Measurements from ENCODE around the gene AMH. TPM values are rescaled to one million over a fixed set of nuclear protein-coding genes. Genes with fewer than 3 reads are reported as not detected.
A peak's percentile ranks its signal among the peaks of the same experiment; 100 is the strongest.

Gene AMH
- total RNA-seq, 1 donor, result under 0.01 TPM

GRCh38 chr19:2228157-2229030, 20.7 kb upstream of the AMH start:
- DNase-seq (ENCODE audit: insufficient read length, low spot score, missing footprints), result peak; percentile 90
- no peaks in the 10 kb centered on the region for H3K9me3 ChIP-seq (ENCODE audit: low read depth, low read length)
- no peak overlapping the region for H2AFZ ChIP-seq (ENCODE audit: low read length)
- no peak overlapping the region for H3K4me3 ChIP-seq (ENCODE audit: insufficient read depth, low read length)
- H3K27me3 ChIP-seq (ENCODE audit: insufficient read depth, low read length), result no peaks in the 10 kb centered on the region
- no peaks in the 10 kb centered on the region for H3K4me1 ChIP-seq (ENCODE audit: insufficient read depth, low read length)
- no peak overlapping the region for H3K27ac ChIP-seq (ENCODE audit: low read depth, low read length)
- no peak overlapping the region for H3K4me2 ChIP-seq (ENCODE audit: insufficient read depth, low read length)
- peaks cover 12% of the 10 kb centered on the region for H4K20me1 ChIP-seq (ENCODE audit: insufficient read depth, low read length)
- peaks cover 53% of the 10 kb centered on the region for H3K79me2 ChIP-seq (ENCODE audit: insufficient read depth, low read length)
- no peak for TF ChIP-seq CTCF (IDR thresholded peaks at IDR 0.05; ENCODE audit: extremely low read depth, low read depth, low read length)
- H3K36me3 ChIP-seq (ENCODE audit: insufficient read depth, low read length), result peaks cover 60% of the 10 kb centered on the region

DNA sequence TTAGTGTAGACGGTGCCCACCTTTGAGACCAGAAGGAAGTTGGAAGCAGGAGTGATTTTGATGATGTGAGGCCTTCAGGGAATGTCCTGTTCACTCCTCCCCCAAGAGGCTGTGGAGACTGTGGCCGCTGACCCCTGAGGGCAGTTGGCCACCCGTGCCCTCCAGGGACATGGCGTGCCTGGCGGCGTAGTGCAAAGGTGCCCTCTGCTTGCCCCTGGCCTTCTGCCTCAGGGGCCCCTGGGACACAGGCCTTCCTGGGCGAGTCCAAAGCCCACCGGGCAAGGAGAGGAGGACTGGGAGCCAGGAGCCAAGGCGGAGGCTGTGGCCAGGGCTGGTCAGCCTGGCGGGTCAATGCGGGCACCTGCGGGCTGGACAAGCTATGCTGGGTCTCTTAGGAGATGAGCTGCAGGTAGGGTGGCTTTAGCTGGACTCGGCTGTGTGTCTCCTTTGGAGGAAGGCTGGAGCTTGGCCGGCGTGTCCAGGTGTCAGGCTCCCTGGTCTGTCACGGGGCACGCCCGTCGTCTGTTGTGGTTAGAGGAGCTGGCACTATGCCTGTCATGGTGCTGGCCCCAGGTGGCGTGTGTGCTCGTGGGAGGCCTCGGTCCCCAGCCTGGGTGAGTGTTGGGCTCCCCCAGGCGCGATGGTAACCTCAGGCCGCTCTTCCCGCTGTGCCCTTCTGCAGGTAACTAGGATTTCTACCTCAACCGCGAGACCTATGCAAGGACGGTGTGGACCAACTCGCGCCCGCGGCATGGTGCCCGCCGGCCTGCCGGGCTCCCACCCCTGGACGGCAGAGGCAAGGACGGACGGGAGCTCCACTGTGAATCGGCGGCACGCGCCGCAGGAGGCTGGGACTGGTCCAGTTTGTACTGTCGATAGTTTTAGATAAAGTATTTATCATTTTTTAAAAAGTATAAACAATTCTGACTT, 19.8 kb upstream of the AMH start:
- H3K4me1 ChIP-seq (ENCODE audit: insufficient read depth, low read length), result no peaks in the 10 kb centered on the region
- H3K36me3 ChIP-seq (ENCODE audit: insufficient read depth, low read length), result peaks cover 55% of the 10 kb centered on the region
- no peaks in the 10 kb centered on the region for H3K27me3 ChIP-seq (ENCODE audit: insufficient read depth, low read length)
- TF ChIP-seq CTCF (IDR thresholded peaks at IDR 0.05; ENCODE audit: extremely low read depth, low read depth, low read length), result no peak
- no peak overlapping the region for H3K4me3 ChIP-seq (ENCODE audit: insufficient read depth, low read length)
- H2AFZ ChIP-seq (ENCODE audit: low read length), result no peak overlapping the region
- H3K9me3 ChIP-seq (ENCODE audit: low read depth, low read length), result no peaks in the 10 kb centered on the region
- DNase-seq (ENCODE audit: insufficient read length, low spot score, missing footprints), result no peak
- H3K4me2 ChIP-seq (ENCODE audit: insufficient read depth, low read length), result no peak overlapping the region
- peaks cover 15% of the 10 kb centered on the region for H4K20me1 ChIP-seq (ENCODE audit: insufficient read depth, low read length)
- H3K27ac ChIP-seq (ENCODE audit: low read depth, low read length), result no peak overlapping the region
- peaks cover 58% of the 10 kb centered on the region for H3K79me2 ChIP-seq (ENCODE audit: insufficient read depth, low read length)

- H3K9me3 ChIP-seq (ENCODE audit: low read depth, low read length), result no peaks in the 10 kb centered on the region
- no peak overlapping the region for H2AFZ ChIP-seq (ENCODE audit: low read length)
- H3K4me2 ChIP-seq (ENCODE audit: insufficient read depth, low read length), result no peak overlapping the region
- H3K27ac ChIP-seq (ENCODE audit: low read depth, low read length), result no peak overlapping the region
- peaks cover 59% of the 10 kb centered on the region for H3K79me2 ChIP-seq (ENCODE audit: insufficient read depth, low read length)
- peaks cover 5% of the 10 kb centered on the region for H3K4me1 ChIP-seq (ENCODE audit: insufficient read depth, low read length)
- H3K27me3 ChIP-seq (ENCODE audit: insufficient read depth, low read length), result no peaks in the 10 kb centered on the region
- H3K36me3 ChIP-seq (ENCODE audit: insufficient read depth, low read length), result peaks cover 49% of the 10 kb centered on the region
- no peak for DNase-seq (ENCODE audit: insufficient read length, low spot score, missing footprints)
- no peak overlapping the region for H3K4me3 ChIP-seq (ENCODE audit: insufficient read depth, low read length)
- peaks cover 16% of the 10 kb centered on the region for H4K20me1 ChIP-seq (ENCODE audit: insufficient read depth, low read length)
- TF ChIP-seq CTCF (IDR thresholded peaks at IDR 0.05; ENCODE audit: extremely low read depth, low read depth, low read length), result no peak
These were observed 19.0 kb upstream of the AMH start for GRCh38 chr19:2230033-2230531.
